Measurements from ENCODE around the gene GTPBP2.

Gene GTPBP2

DNA sequence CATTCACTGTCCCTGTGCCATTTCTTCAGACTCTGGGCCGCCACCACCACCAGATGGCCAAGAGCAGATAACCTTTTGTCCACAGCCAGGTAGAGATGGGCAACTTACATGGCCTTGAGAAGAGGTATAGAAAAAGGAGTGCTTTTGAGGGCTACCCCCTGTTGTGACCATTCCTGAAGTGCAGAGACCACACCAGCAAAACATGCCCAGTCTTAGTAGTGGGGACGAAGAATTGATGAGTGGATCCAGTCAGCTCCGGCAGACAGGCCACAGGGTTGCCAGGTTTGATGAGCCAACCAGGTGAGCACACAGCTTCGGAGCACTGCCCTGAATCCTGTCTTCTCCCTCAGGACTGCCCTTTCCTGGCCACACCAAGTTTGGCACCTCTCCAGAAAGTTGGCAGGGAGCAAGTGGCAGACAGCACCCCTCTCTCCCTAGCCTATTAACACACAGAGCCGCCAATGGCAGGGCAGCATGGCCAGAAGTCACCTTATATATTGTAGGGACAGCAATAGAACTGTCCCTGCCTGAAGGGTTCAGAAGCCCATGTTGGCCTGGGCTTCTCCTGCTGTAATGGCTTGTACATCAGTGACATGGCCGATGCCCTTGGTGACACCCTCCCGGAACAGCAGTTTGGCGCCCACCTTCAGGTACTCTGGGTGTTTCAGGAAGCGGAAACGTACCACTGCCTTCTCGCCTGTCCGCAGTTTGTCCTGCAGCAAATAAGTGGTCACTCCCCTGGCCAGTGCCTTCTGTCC is 7.8 kb downstream of the GTPBP2 start:
- Histone ChIP-seq H2AFZ (ENCODE audit: low read depth, low read length, severe bottlenecking) (no peak overlapping the region), H4K20me1 (ENCODE audit: low read depth, low read length) (no peaks in the 10 kb centered on the region), H3K27ac (ENCODE audit: low read depth, low read length) (no peak overlapping the region), H3K36me3 (ENCODE audit: low read length) (0 out of 2 replicates have a peak, but pooled peaks cover 6% of the 10 kb centered on the region), H3F3A (ENCODE audit: insufficient read depth) (peaks cover 39% of the 10 kb centered on the region), H3K79me2 (ENCODE audit: insufficient read depth, low read length) (no peaks in the 10 kb centered on the region), H3K9ac (ENCODE audit: low read length) (no peak overlapping the region), H3K9me2 (replicated peaks; ENCODE audit: insufficient read depth, low read length) (no peaks in the 10 kb centered on the region), H3K4me3 (ENCODE audit: insufficient read depth, low read length, poor library complexity, severe bottlenecking) (no peak overlapping the region), H3K27me3 (ENCODE audit: low read length) (no peaks in the 10 kb centered on the region), H3K9me3 (ENCODE audit: insufficient read depth, low read length) (no peaks in the 10 kb centered on the region), H3K4me2 (ENCODE audit: low read depth, low read length, poor library complexity, severe bottlenecking) (no peak overlapping the region)
- TF ChIP-seq EZH2phosphoT487 (conservative IDR thresholded peaks at IDR 0.05; ENCODE audit: low read length), result no peak
- TF ChIP-seq, protein P1, sequence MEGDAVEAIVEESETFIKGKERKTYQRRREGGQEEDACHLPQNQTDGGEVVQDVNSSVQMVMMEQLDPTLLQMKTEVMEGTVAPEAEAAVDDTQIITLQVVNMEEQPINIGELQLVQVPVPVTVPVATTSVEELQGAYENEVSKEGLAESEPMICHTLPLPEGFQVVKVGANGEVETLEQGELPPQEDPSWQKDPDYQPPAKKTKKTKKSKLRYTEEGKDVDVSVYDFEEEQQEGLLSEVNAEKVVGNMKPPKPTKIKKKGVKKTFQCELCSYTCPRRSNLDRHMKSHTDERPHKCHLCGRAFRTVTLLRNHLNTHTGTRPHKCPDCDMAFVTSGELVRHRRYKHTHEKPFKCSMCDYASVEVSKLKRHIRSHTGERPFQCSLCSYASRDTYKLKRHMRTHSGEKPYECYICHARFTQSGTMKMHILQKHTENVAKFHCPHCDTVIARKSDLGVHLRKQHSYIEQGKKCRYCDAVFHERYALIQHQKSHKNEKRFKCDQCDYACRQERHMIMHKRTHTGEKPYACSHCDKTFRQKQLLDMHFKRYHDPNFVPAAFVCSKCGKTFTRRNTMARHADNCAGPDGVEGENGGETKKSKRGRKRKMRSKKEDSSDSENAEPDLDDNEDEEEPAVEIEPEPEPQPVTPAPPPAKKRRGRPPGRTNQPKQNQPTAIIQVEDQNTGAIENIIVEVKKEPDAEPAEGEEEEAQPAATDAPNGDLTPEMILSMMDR (IDR thresholded peaks at IDR 0.05; ENCODE audit: insufficient read depth, low read length, poor library complexity, severe bottlenecking), result no peak

DNA sequence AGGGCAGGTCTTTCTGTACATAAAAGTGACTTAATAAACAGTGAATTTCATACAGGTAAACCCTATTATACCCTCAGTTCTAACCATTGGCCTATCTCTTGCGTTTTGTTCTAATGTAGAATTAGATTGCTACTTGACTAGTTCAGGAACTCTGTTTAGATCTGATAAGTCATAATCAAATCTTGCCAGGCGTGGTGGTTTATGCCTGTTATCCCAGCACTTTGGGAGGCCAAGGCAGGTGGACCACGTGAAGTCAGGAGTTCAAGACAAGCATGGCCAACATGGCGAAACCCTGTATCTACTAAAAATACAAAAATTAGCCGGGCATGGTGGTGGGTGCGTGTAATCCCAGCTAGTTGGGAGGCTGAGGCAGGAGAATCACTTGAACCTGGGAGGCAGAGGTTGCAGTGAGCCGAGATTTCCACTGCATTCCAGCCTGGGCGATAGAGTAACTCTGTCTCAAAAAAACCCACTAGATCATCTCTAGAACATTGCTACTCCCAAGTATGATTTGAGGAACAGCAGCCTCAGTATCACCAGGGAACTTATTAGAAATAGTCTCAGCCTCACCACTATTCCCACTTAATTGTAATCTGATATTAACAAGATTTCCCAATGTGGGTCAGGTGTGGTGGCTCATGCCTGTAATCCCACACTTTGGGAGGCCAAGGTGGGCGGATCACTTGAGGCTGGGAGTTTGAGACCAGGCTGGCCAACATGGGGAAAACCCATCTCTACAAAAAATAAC is 12.2 kb downstream of the GTPBP2 start:
- Histone ChIP-seq H2AFZ (ENCODE audit: low read depth, low read length, severe bottlenecking) (no peak overlapping the region), H3K4me2 (ENCODE audit: low read depth, low read length, poor library complexity, severe bottlenecking) (no peak overlapping the region), H3K79me2 (ENCODE audit: insufficient read depth, low read length) (no peaks in the 10 kb centered on the region), H3F3A (ENCODE audit: insufficient read depth) (peaks cover 56% of the 10 kb centered on the region), H4K20me1 (ENCODE audit: low read depth, low read length) (no peaks in the 10 kb centered on the region), H3K4me3 (ENCODE audit: insufficient read depth, low read length, poor library complexity, severe bottlenecking) (no peak overlapping the region), H3K27me3 (ENCODE audit: low read length) (no peaks in the 10 kb centered on the region), H3K9me2 (replicated peaks; ENCODE audit: insufficient read depth, low read length) (no peaks in the 10 kb centered on the region), H3K27ac (ENCODE audit: low read depth, low read length) (no peak overlapping the region), H3K9me3 (ENCODE audit: insufficient read depth, low read length) (no peaks in the 10 kb centered on the region), H3K36me3 (ENCODE audit: low read length) (peaks cover 30% of the 10 kb centered on the region), H3K9ac (ENCODE audit: low read length) (no peak overlapping the region)
- TF ChIP-seq, protein P1 (IDR thresholded peaks at IDR 0.05; ENCODE audit: insufficient read depth, low read length, poor library complexity, severe bottlenecking), result no peak
- TF ChIP-seq EZH2phosphoT487 (conservative IDR thresholded peaks at IDR 0.05; ENCODE audit: low read length), result no peak

DNA sequence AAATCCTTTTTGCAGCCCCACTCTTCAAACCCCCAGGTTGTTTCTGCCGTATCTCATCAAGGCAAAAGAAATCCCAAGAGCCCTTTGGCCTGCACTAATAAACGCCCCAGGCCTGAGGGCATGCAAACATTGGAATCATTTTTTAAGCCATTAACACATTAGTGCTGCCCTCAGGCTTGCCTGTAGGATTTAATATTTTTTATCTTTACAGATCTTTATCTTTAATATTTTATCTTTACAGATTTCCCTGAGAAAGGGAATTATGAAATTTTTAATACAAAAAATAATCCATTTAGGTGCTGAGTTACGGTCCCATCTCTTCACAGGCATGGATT is 14.7 kb downstream of the GTPBP2 start:
- no peak overlapping the region for H3K27ac ChIP-seq (ENCODE audit: low read depth, low read length)
- no peaks in the 10 kb centered on the region for H3K9me3 ChIP-seq (ENCODE audit: insufficient read depth, low read length)
- no peak overlapping the region for H2AFZ ChIP-seq (ENCODE audit: low read depth, low read length, severe bottlenecking)
- no peak overlapping the region for H3K4me2 ChIP-seq (ENCODE audit: low read depth, low read length, poor library complexity, severe bottlenecking)
- no peaks in the 10 kb centered on the region for H4K20me1 ChIP-seq (ENCODE audit: low read depth, low read length)
- no peaks in the 10 kb centered on the region for H3K27me3 ChIP-seq (ENCODE audit: low read length)
- H3K4me3 ChIP-seq (ENCODE audit: insufficient read depth, low read length, poor library complexity, severe bottlenecking), result no peak overlapping the region
- peaks cover 44% of the 10 kb centered on the region for H3K36me3 ChIP-seq (ENCODE audit: low read length)
- no peaks in the 10 kb centered on the region for H3K79me2 ChIP-seq (ENCODE audit: insufficient read depth, low read length)
- peaks cover 47% of the 10 kb centered on the region for H3F3A ChIP-seq (ENCODE audit: insufficient read depth)
- no peak overlapping the region for H3K9ac ChIP-seq (ENCODE audit: low read length)
- no peaks in the 10 kb centered on the region for H3K9me2 ChIP-seq (replicated peaks; ENCODE audit: insufficient read depth, low read length)
- no peak for TF ChIP-seq EZH2phosphoT487 (conservative IDR thresholded peaks at IDR 0.05; ENCODE audit: low read length)
- TF ChIP-seq, protein P1 (IDR thresholded peaks at IDR 0.05; ENCODE audit: insufficient read depth, low read length, poor library complexity, severe bottlenecking), result no peak

All from SU-DHL-6 (cell line).